ENCODE measurements around the gene MYO15B. TPM values are rescaled to one million over a fixed set of nuclear protein-coding genes. Genes with fewer than 3 reads are reported as not detected.

MYO15B gene
- total RNA-seq, 1 experiment from 2014 or later = 26.5 TPM

GRCh38 chr17:75652934-75653549 is 65.4 kb downstream of the MYO15B start:
- intact Hi-C loops (cut with micrococcal nuclease; ENCODE audit: unreplicated experiment) (no loop called here), in situ Hi-C loops (cut with HindIII; ENCODE audit: low pct_unique_long_range_greater_than_20kb, low sequenced_read_pairs) (no loop called here)
- TF ChIP-seq SIN3A (IDR thresholded peaks at IDR 0.05; ENCODE audit: borderline replicate concordance, insufficient read depth, low read depth, low read length) = no peak
- TF ChIP-seq, protein P1, sequence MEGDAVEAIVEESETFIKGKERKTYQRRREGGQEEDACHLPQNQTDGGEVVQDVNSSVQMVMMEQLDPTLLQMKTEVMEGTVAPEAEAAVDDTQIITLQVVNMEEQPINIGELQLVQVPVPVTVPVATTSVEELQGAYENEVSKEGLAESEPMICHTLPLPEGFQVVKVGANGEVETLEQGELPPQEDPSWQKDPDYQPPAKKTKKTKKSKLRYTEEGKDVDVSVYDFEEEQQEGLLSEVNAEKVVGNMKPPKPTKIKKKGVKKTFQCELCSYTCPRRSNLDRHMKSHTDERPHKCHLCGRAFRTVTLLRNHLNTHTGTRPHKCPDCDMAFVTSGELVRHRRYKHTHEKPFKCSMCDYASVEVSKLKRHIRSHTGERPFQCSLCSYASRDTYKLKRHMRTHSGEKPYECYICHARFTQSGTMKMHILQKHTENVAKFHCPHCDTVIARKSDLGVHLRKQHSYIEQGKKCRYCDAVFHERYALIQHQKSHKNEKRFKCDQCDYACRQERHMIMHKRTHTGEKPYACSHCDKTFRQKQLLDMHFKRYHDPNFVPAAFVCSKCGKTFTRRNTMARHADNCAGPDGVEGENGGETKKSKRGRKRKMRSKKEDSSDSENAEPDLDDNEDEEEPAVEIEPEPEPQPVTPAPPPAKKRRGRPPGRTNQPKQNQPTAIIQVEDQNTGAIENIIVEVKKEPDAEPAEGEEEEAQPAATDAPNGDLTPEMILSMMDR (IDR thresholded peaks at IDR 0.05) = peak; percentile 89
- no peaks in the 10 kb centered on the region for H3K9me3 ChIP-seq (ENCODE audit: control insufficient read depth, insufficient read depth, low read depth, low read length)
- POLR2A ChIA-PET = no interaction called here
- DNase-seq (ENCODE audit: low read depth, low spot score) (no peak), ATAC-seq (peak; percentile 84)
- CTCF ChIA-PET = interaction anchor here (1.2 to 3.5 kb wide), 3 partner anchors 14 to 95 kb away, joined by 4 to 45 read pairs (median 17); partner anchors contain the start of genes RECQL5, SAP30BP and SMIM5
- H3K27me3 ChIP-seq (ENCODE audit: control insufficient read depth, insufficient read depth, low read length) = no peaks in the 10 kb centered on the region
- H3K27ac ChIP-seq (ENCODE audit: low read length) = no peak overlapping the region
- H3K4me3 ChIP-seq (ENCODE audit: low read depth in 2 of 2, low read length in 2 of 2) = no peak overlapping the region
- H3K4me1 ChIP-seq (ENCODE audit: control insufficient read depth, insufficient read depth, low read length) = no peaks in the 10 kb centered on the region
- no peaks in the 10 kb centered on the region for H3K36me3 ChIP-seq (ENCODE audit: control insufficient read depth, insufficient read depth, low read length)
- BruUV-seq (replicated peaks) = no TSS peak

GRCh38 chr17:75654176-75654575 is 66.6 kb downstream of the MYO15B start:
- no peaks in the 10 kb centered on the region for H3K9me3 ChIP-seq (ENCODE audit: control insufficient read depth, insufficient read depth, low read depth, low read length)
- CTCF ChIA-PET = interaction anchor here (0.5 to 3.5 kb wide), 7 partner anchors 13 to 558 kb away, joined by 3 to 45 read pairs (median 4); partner anchors contain the start of genes RECQL5, SAP30BP and SMIM5
- DNase-seq (ENCODE audit: low read depth, low spot score) (no peak), ATAC-seq (peak; percentile 75)
- no peaks in the 10 kb centered on the region for H3K4me1 ChIP-seq (ENCODE audit: control insufficient read depth, insufficient read depth, low read length)
- BruUV-seq (replicated peaks) = TSS peak; percentile 32
- no peak overlapping the region for H3K4me3 ChIP-seq (ENCODE audit: low read depth in 2 of 2, low read length in 2 of 2)
- POLR2A ChIA-PET = no interaction called here
- peak; percentile 49; the same call in 1 of the 2 replicates for TF ChIP-seq TCF7L2 (IDR thresholded peaks at IDR 0.05; ENCODE audit: low read depth, low read length)
- TF ChIP-seq, protein P1 (IDR thresholded peaks at IDR 0.05) = no peak
- TF ChIP-seq SIN3A (IDR thresholded peaks at IDR 0.05; ENCODE audit: borderline replicate concordance, insufficient read depth, low read depth, low read length) = no peak
- no peak for TF ChIP-seq POLR2AphosphoS5 (IDR thresholded peaks at IDR 0.05; ENCODE audit: low read depth, low read length)
- TF ChIP-seq, protein P2, sequence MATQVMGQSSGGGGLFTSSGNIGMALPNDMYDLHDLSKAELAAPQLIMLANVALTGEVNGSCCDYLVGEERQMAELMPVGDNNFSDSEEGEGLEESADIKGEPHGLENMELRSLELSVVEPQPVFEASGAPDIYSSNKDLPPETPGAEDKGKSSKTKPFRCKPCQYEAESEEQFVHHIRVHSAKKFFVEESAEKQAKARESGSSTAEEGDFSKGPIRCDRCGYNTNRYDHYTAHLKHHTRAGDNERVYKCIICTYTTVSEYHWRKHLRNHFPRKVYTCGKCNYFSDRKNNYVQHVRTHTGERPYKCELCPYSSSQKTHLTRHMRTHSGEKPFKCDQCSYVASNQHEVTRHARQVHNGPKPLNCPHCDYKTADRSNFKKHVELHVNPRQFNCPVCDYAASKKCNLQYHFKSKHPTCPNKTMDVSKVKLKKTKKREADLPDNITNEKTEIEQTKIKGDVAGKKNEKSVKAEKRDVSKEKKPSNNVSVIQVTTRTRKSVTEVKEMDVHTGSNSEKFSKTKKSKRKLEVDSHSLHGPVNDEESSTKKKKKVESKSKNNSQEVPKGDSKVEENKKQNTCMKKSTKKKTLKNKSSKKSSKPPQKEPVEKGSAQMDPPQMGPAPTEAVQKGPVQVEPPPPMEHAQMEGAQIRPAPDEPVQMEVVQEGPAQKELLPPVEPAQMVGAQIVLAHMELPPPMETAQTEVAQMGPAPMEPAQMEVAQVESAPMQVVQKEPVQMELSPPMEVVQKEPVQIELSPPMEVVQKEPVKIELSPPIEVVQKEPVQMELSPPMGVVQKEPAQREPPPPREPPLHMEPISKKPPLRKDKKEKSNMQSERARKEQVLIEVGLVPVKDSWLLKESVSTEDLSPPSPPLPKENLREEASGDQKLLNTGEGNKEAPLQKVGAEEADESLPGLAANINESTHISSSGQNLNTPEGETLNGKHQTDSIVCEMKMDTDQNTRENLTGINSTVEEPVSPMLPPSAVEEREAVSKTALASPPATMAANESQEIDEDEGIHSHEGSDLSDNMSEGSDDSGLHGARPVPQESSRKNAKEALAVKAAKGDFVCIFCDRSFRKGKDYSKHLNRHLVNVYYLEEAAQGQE (IDR thresholded peaks at IDR 0.05; ENCODE audit: insufficient read depth in 1 of 2, low read depth in 2 of 2, low read length in 1 of 2) = no peak
- H3K36me3 ChIP-seq (ENCODE audit: control insufficient read depth, insufficient read depth, low read length) = no peaks in the 10 kb centered on the region
- intact Hi-C loops (cut with micrococcal nuclease; ENCODE audit: unreplicated experiment) = no loop called here
- in situ Hi-C loops (cut with HindIII; ENCODE audit: low pct_unique_long_range_greater_than_20kb, low sequenced_read_pairs) = no loop called here
- no peak overlapping the region for H3K27ac ChIP-seq (ENCODE audit: low read length)
- no peaks in the 10 kb centered on the region for H3K27me3 ChIP-seq (ENCODE audit: control insufficient read depth, insufficient read depth, low read length)

All from Panc1 (cell line).